GF-D8 (cell line): ENCODE data around the gene CNIH1.
"Not testable (repeated sequence)": the region's sequence is repeated elsewhere in the genome, so short reads cannot be mapped to it uniquely, and the experiment has no call there.

Experiments used
- DNase-seq: peaks from one replicate; lab custom pipeline; 2025; lab: John Stamatoyannopoulos, UW

CNIH1 gene

GRCh38 chr14:54428527-54428926, 12.6 kb downstream of the CNIH1 start:
- no peak for DNase-seq

DNA sequence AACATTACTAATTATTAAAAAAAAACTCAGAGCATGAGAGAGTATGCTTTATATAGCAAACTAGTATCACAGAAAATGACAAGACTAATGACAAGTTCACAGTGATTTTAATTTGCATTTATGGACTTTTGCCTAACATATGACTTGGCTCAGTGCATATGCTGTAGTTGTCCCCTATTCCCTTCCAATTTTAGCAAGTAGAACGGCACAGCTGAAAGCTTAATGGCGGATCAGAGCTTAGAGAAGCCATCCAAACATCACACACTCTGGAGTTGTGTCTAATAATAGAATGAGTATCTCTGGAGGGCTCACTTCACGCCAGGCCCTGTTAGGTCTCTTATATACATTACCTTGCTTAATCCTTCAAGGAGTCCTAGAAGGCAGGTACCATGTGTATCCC, 13.3 kb downstream of the CNIH1 start:
- no peak for DNase-seq

DNA sequence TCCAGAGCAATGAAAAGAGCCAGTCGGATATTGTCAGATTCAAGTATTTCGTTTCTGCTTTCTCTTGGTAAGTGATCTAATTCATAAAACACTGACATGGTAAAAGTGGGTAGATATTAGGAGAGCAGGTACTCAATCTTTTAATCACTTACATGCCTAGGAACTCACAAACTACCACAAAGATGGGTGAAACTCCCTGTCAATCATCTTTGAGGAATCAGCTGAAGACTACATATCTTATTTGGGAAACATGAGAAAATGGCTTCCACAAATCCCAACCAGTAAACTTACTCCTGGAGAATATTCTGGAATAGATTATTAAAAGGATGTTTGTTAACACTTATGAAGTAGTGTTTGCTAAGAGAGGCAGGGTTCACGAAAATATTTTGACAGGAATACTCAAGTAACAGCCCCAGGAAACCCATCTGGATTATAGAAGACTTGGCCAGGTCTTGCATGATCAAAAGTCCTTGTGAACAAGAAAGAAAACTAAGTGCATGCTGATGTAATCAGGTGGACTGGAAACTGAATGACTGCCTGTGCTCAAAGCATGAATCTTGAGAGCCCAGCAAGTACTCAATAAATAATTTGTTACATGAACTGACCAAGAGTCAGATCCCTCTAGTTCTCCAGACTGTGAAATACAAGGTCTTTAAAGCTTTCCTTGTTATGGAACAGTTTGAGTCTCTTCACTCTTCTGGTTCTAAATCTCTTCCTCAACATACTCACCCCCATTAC, 15.5 kb downstream of the CNIH1 start:
- DNase-seq: no peak

GRCh38 chr14:54425068-54425467, 16.1 kb downstream of the CNIH1 start:
- no peak for DNase-seq

- DNase-seq: no peak
Measured at GRCh38 chr14:54424479-54424901, 16.7 kb downstream of the CNIH1 start.

GRCh38 chr14:54423991-54424390, 17.2 kb downstream of the CNIH1 start:
- no peak for DNase-seq

DNA sequence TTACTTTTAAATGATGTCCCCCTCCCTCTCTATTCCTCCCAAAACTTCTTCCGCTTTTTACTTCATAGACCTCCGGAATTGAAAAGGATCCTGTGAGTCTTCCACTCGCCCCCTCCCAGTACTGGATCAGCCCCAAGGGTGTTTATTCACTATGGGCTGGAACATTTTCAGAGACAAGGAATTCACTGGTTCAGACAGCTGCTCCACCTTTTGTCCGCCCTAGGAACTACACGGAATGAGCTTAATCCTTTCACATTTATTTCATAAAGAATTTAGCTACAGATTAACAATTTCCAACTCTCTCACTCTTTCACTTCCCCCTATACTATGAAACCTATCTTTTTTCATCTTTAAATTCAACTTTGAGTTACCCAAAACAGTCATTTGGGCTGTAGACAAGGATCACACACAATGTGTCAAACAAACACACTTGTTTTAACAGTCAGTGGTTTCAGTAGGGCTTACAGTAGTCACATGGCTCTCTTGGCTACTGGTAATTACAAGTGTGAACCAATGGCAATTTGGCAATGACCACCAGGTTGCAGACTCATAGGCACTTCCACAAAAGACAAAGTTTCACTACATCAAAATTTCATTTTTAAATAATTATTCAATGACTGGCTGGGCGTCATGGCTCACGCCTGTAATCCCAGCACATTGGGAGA, 20.6 kb downstream of the CNIH1 start:
- no peak for DNase-seq

DNA sequence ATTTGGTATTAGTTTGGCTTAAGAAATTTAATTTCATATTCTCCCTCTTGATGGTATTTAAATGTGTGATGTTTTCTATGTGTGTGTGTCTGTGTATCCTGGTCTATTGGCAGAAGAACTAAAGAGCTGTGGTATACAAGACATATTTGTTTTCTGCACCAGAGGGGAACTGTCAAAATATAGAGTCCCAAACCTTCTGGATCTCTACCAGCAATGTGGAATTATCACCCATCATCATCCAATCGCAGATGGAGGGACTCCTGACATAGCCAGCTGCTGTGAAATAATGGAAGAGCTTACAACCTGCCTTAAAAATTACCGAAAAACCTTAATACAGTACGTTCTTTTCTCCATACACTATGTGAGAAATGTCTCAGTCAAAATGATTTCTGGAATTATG, 29.8 kb downstream of the CNIH1 start:
- no peak for DNase-seq

GRCh38 chr14:54410215-54410614, 31.0 kb downstream of the CNIH1 start:
- DNase-seq: no peak

- DNase-seq: not testable (repeated sequence)
Measured at GRCh38 chr14:54403401-54404005, 37.7 kb downstream of the CNIH1 start.

GRCh38 chr14:54399560-54399959, 41.6 kb downstream of the CNIH1 start:
- DNase-seq: no peak

- peak; percentile 96 for DNase-seq
Measured at GRCh38 chr14:54396493-54397335, 44.5 kb downstream of the CNIH1 start, which contains the start of gene CDKN3. CDKN3 (plus strand) TSS chr14:54397007; CDS start chr14:54397069, 62 bp downstream.

GRCh38 chr14:54396183-54396492, 45.0 kb downstream of the CNIH1 start:
- DNase-seq: no peak

- no peak for DNase-seq
Measured at GRCh38 chr14:54395716-54396115, 45.5 kb downstream of the CNIH1 start.

DNA sequence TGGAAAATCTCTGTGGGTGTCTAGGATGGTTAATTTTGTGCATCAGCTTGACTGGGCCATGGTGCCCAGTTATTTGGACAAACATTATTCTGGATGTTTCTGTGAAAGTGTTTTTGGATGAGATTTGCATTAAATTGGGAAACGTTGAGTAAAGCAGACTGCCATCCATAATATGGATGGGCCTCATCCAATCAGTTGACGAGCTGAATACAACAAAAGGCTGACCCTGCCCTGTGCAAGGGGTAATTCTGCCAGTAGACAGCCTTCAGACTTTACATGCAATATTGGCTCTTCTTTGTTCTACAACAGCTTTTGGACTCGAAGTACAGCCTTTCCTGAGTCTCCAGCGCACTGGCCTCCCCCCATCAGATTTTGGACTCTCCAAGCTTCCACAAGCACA, 45.9 kb downstream of the CNIH1 start:
- no peak for DNase-seq

GRCh38 chr14:54394596-54394995, 46.6 kb downstream of the CNIH1 start:
- DNase-seq: no peak

DNA sequence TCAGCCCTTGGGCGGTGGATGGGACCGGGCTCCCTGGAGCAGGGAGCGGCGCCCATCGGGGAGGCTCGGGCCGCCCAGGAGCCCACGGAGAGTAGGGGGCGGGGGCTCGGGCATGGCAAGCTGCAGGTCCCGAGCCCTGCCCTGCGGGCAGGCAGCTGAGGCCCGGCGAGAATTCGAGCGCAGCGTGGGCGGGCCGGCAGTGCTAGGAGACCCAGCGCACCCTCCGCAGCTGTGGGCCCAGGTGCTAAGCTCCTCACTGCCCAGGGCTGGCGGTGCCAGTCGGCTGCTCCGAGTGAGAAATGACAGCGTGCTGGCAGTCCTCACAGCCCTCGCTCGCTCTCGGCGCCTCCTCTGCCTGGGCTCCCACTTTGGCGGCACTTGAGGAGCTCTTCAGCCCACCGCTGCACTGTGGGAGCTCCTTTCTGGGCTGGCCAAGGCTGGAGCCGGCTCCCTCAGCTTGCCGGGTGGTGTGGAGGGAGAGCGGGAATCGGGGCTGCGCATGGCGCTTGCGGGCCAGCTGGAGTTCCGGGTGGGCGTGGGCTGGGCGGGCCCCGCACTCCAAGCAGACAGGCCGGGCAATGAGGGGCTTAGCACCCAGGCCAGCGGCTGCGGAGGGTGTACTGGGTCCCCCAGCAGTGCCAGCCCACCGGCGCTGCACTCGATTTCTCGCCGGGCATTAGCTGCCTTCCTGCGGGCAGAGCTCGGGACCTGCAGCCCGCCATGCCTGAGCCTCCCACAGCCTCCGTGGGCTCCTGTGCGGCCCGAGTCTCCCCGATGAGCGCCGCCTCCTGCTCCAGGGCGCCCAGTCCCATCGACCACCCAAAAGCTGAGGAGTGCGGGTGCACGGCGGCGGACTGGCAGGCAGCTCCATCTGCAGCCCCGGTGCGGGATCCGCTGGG, 47.9 kb downstream of the CNIH1 start:
- not testable (repeated sequence) for DNase-seq

GRCh38 chr14:54392131-54392859, 48.9 kb downstream of the CNIH1 start:
- DNase-seq: no peak

GRCh38 chr14:54387328-54387727, 53.8 kb downstream of the CNIH1 start:
- no peak for DNase-seq

GRCh38 chr14:54385556-54385955, 55.6 kb downstream of the CNIH1 start:
- DNase-seq: no peak

- DNase-seq: no peak
Measured at GRCh38 chr14:54383835-54384234, 57.3 kb downstream of the CNIH1 start.
